Activated naive CD4-positive, alpha-beta T cell treated with anti-CD3 and anti-CD28 coated beads, Interleukin-2, amount 50 U/mL, for 16 hours (primary cell): Measurements from ENCODE around the gene IL19.

Source experiments
- DNase-seq: peaks from one replicate; pipeline ENCODE4 v3.0.0-alpha.2; 2020

The IL19 gene

DNA sequence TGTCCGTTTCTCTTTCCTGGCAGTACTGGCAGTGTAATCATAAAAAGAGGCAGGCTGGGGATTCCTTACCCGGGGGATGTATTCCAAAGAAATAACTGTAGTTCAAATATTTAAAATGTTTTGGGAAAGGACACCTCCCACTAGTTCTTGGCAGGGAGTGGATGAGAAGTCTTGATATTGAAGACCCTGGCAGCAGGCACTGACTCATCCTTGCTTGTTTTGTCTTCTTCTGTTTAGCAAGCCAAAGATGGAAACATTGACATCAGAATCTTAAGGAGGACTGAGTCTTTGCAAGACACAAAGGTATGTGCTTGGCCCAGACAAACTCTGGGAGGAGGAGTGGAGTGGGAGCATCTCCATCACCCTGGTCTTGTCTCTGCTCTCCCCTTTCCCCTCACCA is 95.5 kb downstream of the IL19 start:
- DNase-seq, result no peak

DNA sequence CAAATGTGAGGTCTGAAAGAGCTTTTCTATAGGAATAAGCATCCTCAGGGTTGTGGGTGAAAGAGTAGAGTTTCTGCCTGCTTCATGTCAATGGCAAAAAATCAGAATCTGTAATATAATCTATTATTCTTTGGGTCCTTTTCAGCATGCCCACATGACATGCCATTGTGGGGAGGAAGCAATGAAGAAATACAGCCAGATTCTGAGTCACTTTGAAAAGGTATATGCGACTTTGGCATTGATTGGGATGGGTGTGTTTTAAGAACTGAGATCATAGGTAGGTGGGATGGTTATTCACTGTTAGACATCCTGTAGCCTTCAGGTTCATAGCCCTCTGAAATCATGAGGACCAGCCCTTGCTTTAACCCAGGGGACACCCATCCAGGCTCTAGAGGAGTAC is 96.7 kb downstream of the IL19 start:
- no peak for DNase-seq

DNA sequence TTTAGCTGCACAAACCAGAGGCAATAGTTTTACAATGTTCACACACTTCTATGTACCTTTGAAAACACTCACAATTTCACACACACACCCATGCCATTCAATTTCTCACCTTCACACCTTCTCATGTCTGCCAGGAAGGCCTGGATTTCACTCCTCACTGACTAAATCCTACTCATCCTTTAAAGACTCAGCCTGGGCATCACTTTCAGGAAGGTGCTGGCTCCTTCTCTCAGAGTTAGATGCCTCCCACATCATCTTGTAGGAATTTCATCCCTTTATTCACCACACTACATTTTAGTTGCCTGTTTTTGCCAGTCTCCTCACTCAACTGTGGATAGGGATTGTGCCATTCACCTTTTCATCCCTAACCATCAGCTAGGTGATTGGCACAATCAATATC is 97.1 kb downstream of the IL19 start:
- DNase-seq, result no peak

DNA sequence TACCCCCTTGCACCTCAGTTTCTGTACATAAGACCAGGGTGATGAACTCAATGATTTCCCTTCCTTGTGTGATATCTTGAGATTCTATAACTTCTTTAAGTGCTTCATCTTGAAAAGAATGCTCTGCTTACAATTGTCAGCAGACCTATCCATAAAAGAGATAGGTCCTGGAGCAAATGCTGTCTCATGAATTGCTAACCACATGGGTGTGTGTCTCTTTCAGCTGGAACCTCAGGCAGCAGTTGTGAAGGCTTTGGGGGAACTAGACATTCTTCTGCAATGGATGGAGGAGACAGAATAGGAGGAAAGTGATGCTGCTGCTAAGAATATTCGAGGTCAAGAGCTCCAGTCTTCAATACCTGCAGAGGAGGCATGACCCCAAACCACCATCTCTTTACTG is 97.7 kb downstream of the IL19 start:
- DNase-seq, result no peak

DNA sequence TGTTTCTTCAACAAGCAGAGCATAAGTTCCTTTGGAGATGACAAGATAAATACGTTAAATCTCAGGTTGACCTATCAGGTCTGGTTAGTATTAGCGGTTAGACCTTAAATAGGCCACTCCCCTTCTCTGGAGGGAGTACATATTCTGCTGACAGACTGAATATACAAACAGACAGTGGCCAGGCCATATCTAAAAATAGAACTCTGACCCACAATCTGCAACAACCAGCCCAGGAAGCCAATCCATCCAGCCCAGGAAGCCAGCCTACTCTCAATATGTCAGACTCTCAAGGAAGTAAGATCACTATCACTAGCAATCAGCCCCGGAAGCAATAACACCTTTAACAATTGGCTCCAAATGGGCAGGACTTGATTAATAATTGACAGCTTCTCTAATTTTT is 101.6 kb downstream of the IL19 start:
- DNase-seq, result no peak

DNA sequence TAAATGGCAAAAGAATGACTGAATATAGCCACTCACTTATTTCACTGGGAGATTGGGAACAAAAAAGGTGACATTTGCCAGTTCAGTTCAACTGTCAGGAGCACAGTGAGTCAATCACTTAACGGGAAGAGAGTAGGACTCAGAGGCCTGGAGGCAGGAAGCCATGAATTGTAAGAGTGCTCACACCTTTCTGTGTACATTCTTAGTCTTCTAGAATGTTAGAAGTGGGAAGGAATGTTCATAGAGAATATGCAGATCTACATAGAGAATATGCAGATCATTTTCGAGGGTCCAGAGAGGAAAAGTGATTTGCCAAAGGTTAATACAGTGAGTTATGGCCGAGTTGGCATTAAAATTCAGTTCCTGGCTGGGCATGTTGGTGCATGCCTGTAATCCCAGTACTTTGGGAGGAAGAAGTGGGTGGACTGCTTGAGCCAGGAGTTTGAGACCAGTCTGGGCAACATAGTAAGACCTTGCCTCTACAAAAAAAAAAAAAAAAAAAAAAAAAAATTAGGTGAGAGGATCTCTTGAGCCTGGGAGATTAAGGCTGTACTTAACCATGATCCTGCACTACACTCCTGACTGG is 103.1 kb downstream of the IL19 start:
- DNase-seq, result no peak

DNA sequence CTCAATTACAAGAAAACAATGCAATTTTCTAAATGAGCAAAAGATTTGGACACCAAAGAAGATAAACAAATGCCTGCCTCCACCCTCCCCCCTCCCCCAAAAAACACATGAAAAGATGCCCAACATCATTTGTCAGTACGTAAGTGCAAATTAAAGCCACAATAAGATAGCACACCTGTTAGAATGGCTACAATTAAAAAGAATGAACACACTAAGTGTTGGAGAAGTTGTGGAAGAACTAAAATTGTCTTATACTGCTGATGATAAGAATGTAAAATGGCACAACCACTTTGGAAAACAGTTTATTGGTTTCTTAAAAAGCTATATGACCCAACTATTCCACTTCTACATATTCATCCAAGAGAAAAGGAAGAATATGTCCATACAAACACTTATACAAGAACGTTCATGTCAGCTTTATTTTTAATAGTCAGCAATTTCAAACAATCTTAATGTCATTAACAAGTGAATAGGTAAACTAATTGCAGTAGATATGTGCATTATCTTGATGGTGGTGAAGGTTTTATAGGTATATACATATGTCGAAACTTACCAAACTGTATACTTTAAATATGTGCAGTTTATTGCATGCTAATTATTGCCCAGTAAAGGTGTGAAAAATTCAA is 105.3 kb downstream of the IL19 start:
- no peak for DNase-seq

DNA sequence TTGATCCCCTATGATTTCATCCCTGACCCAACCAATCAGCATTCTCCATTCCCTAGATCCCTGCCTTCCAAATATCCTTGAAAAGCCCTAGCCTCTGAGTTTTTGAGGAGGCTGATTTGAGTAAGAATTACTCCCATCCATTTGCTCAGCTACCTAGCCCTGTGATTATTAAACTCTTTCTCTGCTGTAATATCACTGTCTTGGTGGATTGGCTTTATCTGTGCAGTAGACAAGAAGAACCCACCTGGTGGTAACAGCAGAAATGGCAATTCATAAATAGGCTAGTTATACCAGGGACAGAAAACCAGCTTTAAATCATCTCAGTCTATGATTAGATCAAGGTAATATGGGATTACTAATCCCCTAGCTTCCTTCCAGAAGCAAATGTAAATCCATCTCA is 107.9 kb downstream of the IL19 start:
- no peak for DNase-seq

DNA sequence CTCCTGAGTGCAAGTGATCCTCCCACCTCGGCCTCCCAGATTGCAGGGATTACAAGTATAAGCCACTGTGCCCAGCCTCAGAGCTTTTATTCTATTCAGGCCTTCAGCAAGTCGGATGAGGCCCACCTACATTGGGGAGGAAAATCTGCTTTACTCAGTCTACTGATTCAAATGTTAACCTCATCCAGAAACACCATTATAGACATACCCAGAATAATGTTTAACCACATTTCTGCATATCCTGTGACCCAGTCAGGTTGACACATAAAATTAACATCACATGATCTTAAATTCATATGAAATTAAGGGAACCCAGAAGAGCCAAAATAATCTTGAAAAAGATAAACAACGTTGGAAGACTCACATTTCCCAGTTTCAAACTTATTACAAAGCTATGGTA is 109.7 kb downstream of the IL19 start:
- no peak for DNase-seq

DNA sequence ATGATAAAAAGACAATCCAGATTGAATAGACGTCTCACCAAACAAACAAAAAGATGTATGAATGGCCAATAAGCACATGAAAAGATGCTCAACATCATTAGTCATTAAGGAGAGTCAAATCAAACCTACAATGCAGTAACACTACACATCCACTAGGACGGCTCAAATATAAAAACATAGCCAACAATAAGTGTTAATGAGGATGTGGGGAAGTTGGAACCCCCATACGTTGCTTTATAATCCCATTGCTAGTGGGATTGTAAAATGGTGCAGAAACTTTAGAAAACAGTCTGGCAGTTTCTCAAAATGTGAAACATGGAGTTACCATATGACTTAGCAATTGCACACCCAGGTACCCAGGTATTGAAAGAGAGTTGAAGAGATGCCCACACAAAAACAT is 112.0 kb downstream of the IL19 start:
- DNase-seq, result no peak

DNA sequence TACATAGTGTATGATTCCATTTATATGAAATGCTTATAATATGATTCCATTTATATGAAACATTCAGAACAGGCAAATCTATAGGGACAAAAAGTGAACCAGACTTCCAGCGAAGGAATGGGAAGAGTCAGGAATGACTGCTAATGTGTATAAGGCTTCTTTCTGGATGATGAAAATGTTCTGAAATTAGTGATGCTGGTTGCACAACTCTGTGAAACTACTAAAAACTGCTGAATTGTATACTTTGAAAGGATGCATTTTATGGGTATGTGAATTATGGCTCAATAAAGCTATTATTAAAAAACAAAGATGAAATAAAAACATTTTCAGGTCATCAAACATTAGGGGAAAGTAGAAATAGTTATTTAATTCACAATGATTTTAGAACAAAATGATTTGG is 112.6 kb downstream of the IL19 start:
- DNase-seq, result no peak

DNA sequence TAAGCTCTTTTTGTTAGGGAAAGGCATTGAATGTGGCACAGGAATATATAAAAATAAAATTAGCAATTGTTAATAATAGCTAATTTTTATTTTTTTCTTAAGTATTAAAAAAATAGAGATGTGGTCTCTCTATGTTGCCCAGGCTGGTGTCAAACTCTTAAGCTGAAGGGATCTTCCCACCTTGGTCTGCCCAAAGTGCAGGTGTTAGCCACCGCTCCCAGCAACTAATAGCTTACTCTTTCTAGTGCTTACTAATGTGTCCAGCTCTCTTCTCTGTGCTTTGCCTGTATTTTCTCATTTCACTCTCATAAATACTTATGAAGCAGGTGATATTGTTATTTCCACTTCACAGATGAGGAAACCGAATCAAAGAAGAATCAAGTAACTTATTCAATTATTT is 113.3 kb downstream of the IL19 start:
- DNase-seq, result no peak

DNA sequence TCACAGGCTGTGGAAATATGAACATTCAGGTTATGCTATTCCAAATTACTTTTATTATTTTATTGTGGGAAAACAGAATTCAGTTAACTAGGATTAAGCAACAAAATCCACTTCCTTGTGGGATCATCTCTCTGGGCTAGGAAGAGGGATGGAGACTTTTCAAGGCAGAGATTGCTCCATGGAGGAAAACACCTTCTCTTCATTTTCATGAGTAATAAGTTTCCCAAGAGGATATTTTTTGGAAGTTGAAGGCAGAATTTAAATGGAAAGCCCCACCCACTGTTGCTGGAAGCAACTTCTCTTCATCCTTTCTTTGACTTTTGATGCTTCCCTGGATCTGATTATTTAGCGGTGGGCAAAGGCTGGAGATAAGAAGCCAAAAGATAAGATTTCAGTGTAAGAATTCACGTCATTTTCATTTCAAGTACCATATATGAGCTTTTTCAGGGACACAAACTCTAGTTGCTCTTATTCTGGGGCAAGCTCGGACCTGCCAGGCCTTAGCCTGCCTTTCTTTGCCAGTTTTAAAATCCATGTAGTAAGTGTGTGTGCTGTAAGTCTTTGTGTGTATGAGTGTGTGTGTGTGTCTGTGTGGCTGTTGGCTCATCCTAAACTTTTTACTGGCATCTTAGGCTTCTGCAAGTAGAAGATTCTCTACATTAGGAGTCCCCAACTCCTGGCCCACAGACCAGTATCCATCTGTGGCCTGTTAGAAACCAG is 114.9 kb downstream of the IL19 start:
- DNase-seq, result no peak

DNA sequence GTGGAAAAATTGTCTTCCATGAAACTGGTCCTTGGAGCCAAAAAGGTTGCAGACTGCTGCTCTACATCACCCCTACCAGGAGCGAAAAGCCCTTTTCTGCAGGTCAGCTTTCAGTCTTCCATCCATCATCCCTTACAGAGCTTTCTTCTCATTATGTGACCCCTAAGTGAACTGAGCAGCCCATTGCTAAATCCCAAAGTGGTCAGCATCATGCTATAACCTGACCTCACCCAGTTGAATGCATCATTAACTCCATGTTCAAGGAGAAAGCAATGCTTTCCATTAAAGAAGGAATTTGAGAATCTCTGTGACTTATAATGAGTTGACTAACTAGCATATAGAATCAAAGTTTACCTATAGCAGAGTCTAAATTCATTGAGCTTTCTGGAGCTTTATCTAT is 116.3 kb downstream of the IL19 start:
- no peak for DNase-seq

DNA sequence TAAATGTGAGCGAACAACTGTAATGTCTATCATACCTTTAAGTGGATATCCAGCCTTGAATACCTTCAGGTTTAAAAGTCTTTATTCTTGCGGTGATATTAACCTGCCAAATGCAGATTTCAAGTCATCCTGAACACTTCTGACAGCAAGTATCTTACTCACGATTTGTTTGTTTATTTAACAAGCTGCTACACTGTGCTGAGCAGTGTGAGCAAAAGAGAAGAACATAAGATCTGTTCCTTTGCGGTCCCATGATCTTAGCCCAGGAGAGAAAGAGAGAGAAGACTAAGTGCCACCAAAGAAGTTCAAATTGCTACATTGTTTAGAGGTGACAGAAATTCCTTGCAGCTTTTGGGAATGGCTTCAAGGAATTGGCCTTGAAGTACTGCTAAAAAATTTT is 117.1 kb downstream of the IL19 start:
- no peak for DNase-seq

DNA sequence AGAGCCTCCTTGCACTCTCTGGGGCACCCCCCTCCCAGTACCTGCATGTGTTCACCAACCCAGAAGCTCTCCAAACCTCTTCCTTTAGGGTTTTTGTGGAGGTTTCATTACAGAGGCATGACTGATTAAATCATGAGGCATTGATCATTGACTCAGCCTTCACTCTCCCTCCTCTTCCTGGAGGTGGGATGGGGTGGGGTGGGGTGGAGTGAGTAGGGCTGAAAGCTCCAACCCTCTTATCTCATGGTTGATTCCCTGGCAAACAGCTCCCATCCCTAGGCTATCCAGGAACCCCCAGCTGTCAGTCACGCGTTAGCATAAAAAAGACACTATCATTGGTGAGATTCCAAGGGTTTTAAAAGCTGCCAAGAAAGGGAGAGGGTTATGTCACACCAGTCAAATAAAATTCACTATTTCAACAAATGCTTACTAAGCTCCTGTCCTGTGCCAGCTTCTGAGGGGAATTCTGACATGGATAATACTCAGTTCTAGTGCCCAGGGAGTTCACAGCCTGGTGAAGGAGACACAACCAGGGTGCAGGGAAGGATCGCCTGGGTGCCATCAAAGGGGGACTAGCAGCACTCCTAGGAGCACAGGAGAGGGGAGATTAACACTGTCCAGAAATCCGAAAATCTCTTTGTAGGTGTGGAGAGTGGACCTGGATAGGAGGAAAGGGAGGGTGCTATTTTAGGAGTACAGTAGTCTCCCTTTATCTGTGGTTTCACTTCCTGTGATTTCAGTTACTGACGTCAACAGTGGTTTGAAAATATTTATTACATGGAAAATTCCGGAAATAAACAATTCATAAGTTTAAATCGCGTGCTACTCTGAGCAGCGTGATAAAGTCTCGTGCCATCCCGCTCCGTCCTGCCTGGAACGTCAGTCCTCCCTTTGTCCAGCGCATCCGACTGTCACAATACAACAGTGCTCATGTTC is 119.8 kb downstream of the IL19 start:
- no peak for DNase-seq

DNA sequence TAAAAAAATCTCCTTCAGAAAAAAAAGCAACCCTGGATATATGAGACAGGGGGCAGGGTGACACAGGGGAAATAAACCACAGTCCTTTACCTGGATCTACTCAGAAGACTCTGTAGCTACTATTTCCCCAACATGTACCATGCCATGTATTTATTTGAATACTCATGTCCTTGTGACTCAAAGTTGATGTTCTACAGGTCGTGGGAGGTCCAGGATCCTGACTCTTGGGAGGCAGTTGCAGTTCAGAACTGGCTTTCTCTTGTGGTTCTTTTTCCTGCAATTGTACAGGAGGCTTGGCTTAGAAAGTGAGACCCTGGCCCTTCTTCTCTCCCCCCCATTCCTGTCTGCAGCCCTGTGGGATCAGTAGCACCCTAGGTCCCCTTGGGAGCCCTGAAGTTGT is 120.8 kb downstream of the IL19 start:
- DNase-seq, result no peak
